GM18511 (cell line): ENCODE results near the gene KIF9.
"Not testable (repeated sequence)": the region's sequence is repeated elsewhere in the genome, so short reads cannot be mapped to it uniquely, and the experiment has no call there.

Source experiments
- ATAC-seq: cut with Tn5 transposase; IDR thresholded peaks from one replicate; pipeline ENCODE4 v1.9.1; 2021; ENCODE audit warnings: mild to moderate bottlenecking, moderate library complexity; ENCODE audit not compliant: unreplicated experiment

The KIF9 gene

DNA sequence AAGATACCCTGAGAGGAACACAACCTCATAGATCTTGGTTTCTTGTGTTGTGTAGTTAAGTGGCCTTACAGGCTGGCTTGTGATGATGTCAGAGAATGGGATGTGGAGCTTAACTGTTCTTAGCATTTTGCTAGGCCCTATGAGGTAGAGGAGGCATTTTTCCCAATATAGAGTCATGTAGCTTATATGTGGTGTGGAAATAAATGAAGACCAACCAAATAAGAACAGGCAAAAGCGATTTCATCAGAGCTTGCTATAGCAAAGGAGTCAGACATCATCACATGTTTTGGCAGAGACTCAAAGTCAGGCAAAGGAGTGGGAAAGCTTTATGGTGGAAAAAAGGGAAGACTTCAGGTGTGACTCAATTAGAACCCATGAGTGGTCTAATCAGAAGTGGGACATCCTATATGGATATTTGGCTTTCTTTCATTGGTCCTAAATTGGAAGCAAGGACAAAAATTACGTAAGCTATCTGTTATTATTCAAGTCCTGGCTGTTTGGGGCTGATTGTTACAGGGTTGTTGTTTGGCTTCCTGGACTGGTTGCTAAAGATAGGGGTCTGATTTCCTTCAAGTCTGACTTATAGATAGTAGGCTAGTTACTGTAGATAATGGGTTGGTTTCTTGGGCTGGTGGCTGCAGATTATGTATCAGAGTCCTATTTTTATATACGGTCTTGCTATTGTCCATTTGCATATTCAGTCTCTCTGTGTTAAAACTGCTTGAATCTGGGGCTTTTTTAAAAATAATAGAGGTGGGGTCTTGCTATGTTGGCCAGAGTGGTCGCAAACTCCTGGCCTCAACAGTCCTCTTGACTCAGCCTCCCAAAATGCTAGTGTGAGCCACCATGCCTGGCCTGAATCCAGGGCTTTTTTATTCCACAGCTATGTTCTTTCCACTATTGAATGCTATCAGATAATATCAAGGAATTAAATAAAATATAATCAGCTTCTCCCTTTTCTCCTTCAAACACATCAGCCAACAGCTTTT lies 88.4 kb downstream of the KIF9 start:
- no peak for ATAC-seq

DNA sequence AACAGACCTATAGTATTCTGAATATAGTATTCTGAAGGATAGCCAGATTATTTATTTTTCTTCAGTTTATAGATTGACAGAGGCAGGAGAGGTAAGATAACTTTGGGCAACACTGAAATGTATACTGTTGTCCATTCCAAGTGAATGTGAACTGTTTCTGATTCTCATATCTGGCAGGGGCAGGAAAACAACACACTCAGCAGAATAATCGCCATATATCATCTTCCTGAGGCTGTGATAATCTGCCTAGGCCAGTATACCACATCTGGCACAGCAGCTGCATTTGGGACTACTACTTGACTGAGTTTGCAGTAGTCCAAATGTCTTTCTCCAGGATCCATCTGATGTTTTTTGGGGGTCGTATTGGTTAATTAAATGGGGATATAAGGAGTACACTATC lies 96.3 kb downstream of the KIF9 start:
- ATAC-seq = no peak

GRCh38 chr3:47181685-47182084 lies 100.9 kb downstream of the KIF9 start:
- not testable (repeated sequence) for ATAC-seq

DNA sequence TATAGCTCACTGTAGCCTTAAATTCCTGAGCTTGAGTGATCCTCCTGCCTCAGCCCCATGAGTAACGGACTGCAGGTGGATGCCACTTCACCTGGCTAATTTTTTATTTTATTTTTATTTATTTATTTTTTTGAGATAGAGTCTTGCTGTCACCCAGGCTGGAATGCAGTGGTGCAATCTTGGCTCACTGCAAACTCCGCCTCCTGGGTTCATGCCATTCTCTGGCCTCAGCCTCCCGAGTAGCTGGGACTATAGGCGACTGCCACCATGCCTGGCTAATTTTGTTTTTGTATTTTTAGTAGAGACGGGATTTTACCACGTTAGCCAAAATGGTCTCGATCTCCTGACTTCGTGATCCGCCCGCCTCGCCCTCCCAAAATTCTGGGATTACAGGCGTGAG lies 102.6 kb downstream of the KIF9 start:
- ATAC-seq = not testable (repeated sequence)
